ENCODE data around the gene FOXJ3.

FOXJ3 gene

GRCh38 chr1:42183210-42183956 lies 151.7 kb downstream of the FOXJ3 start:
- no peak for DNase-seq

GRCh38 chr1:42181687-42182086 lies 153.3 kb downstream of the FOXJ3 start:
- DNase-seq = no peak

GRCh38 chr1:42179900-42180329 lies 155.1 kb downstream of the FOXJ3 start:
- no peak for DNase-seq

- no peak for DNase-seq
Observed at GRCh38 chr1:42179275-42179674, 155.8 kb downstream of the FOXJ3 start.

GRCh38 chr1:42178249-42178648 lies 156.8 kb downstream of the FOXJ3 start:
- no peak for DNase-seq

- DNase-seq = no peak
Observed at GRCh38 chr1:42177541-42177981, 157.5 kb downstream of the FOXJ3 start.

DNA sequence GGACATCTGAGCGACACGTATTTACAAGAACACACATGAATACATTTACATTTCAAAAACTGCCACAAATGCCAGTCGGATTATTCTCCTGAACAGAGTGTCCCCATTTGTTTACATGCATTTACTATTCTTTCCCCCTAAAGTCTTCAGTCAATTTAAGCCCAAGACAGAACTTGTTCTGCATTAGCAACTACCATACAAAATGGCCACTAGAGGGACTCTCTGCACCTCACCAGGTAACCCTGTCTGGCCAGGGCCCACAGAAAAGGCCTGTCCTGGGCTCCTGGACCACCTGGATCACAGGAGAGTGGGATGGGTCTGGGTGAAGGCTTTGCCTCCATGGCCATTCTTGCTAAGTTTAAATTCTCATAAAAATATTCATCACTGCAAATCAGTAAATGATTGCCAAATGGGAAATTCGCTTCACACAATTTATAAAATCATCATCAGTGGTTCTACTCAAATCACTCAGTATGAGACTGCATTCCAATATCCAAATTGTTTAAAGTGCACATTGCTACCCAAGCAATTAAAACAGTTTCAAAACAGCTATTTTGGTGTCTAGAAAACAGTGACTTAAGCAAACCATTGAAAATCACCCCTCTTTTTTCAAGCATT lies 158.0 kb downstream of the FOXJ3 start:
- no peak for DNase-seq

- no peak for DNase-seq
Observed at GRCh38 chr1:42175314-42176054, 159.6 kb downstream of the FOXJ3 start.

DNA sequence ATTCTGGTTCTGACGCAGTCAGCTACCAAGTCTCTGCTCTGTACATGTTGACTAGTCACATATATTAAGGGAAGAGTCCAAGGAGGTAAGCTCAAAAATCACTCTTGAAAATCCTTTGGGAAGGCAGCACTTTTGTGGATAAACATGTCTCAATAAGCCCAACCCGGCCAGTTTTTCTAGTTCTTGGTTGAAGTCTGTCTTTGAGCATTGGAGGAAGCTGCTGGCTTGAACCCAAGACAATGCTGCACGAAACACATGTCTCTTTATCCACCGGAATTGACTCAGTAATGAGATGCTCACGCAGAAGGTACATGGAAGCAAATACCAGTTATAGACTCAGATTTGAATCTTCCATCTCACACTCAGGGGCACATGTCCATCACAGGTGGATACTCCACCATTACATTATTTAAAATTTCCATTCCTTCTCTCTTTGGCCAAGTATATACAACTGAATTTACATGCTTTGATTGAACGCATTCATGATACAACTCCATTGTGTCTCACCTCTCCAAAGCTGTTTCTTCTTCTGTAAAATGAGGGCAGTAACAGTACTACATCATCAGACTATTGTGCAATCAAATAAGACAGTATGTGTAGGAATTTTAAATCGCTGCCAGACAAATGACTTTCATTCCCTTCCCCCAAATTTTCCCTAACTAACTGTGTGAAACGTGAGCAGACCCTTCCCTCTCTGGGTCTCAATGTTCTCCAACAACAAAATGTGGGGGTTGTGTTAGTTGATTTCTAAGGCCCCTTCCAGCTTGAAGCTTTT lies 160.9 kb downstream of the FOXJ3 start:
- DNase-seq = no peak

DNA sequence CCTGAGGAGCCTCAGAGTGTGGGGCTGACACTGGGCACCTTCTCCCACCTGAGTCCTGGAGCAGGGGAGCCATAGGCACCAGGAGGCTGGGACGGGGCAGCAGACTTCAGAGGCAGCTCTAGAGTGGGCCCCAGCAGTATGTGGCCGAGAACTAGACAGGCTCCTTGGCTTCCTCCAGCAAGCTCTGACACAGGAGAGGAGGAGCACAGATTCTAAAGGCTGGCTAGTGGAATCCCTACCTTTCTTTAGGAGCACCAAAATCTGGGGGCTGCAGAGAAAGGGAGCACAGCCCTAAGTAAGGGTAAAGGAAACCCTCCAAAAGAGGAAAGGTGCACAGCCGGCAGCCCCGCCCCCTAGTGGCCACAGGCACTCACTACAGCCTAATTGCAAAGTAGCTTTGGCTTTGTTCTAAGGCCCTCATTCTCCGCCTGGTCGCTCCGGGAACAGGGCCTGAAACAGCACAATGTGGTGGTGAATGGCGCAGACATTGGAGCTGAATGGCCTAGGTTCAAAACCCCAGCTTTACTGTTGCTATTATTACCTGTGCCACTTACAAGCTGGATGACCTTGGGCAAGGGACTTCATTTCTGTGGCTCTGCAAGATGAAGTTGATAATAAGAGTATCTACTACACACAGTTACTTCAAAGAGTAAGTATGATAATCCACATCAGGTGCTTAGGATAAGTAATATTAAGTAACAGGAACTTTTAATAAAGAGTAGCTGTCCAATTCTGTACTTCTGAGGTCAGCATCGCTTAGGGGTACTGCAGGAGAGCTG lies 161.7 kb downstream of the FOXJ3 start:
- DNase-seq = peak; percentile 67

DNA sequence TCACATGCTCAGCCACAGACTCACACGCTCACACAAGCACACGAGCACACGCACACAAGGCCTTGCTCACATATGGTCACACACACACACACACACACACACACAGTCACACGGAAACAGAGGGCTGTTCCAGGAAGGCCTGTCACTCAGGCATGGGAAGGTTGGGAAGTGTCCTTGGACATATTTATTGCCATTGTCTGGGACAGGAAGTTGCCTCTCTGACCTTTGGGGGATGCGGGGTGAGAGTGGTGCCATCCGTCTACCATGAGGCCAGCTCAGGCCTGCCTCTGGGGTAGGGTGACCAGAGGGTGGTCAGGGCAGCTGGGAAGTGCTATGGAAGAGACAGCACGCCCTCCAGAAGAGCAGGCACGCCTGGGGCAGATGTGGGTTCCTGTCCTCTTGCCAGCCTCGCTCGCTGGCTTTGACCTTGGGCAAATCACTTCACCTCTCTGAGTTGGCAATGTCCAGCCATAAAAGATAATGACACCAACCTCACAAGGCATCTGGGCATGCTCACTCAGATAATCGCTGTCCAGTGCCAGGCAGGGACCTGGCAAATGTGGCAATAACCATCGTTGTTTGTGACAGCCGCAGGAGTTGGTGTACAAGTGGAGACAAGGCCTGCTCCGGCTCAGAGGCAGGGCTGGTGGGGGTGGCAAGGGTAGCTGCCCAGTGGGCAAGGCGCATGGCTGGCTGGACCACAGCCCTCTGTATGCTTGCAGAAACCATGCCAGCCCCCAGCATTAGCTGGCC lies 162.5 kb downstream of the FOXJ3 start:
- no peak for DNase-seq

DNA sequence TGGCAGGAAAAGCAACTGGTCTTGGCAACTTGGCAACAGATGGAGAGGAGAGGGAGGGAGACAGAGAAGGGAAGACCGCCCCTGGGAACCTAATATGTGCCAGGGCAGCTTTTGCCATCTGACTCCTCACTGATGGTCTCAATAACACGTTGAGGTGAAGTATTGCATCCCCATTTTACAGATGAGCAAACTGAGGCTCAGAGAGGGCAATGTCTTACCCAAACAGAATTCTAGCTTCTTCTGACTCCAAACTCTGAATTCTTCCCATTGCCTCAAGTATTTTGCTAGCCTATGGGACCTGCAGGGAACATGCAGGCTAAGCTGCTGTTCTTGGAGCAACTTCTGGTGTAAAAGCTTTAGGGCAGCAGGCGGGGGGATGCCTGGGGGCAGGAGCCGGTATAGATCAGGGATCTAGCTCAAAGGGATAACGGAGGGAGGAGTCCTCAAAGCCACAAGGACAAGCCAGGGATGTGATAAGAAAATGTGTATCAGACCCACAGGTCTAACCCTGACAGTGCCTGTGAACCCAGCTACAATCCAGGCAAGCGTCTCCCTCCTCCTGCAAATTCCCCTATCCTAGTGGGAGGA lies 163.3 kb downstream of the FOXJ3 start:
- no peak for DNase-seq

GRCh38 chr1:42170779-42171621 lies 164.0 kb downstream of the FOXJ3 start:
- no peak for DNase-seq

DNA sequence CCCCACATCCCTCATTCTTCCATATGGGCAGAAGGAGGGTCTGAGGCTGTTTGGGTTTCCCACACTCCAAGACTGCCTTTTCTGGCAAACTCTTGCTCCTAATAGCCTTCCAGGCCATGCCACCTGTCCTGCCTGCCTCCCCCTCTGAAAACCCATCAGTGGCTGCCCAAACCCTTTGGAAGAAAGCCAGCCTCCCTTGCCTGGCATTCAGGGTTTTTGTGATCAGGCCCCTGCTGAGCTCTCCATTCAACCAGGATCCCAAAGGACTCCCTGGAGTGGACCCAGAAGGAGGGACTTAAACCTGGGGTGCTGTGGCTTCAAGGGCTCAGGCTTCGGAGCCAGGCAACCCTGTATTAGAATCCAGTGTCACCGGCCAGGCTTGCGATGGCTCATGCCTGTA lies 166.3 kb downstream of the FOXJ3 start:
- DNase-seq = no peak

GRCh38 chr1:42168391-42168670 lies 166.7 kb downstream of the FOXJ3 start:
- DNase-seq = no peak

- DNase-seq = no peak
Observed at GRCh38 chr1:42167611-42168390, 167.2 kb downstream of the FOXJ3 start.

DNA sequence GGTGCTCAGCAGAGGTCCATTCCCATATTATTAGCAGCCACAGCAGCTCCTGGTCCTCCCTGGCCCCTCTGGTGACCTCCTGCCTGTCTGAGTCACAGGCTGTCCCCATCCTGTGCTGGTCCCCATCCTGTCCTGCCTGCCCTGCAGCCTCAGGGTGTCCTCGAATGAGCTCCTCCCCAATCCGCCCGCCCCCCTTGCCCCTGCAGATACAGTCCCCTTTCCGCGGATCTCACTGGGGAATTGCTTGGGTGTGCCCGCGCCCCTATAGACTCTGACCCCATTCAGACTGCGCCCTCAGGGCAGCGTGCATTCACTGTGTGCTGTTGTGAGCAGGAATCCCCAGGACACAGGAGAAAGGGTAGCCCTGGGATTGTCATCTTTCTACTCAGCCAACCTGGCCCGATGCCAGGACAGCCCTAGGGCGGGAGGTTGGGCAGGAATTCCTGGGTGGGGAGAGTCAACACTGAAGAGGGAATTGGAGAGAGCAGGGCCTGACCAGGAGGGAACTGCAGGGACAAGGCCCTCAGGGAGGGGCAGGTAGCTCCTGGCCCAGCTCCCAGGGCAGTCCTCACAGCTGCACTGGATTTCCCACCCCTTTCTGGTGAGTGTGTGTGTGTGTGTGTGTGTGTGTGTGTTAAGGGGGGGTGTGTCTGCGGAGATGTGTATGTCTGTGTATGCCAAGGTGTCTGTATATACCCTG lies 169.4 kb downstream of the FOXJ3 start:
- DNase-seq = no peak

DNA sequence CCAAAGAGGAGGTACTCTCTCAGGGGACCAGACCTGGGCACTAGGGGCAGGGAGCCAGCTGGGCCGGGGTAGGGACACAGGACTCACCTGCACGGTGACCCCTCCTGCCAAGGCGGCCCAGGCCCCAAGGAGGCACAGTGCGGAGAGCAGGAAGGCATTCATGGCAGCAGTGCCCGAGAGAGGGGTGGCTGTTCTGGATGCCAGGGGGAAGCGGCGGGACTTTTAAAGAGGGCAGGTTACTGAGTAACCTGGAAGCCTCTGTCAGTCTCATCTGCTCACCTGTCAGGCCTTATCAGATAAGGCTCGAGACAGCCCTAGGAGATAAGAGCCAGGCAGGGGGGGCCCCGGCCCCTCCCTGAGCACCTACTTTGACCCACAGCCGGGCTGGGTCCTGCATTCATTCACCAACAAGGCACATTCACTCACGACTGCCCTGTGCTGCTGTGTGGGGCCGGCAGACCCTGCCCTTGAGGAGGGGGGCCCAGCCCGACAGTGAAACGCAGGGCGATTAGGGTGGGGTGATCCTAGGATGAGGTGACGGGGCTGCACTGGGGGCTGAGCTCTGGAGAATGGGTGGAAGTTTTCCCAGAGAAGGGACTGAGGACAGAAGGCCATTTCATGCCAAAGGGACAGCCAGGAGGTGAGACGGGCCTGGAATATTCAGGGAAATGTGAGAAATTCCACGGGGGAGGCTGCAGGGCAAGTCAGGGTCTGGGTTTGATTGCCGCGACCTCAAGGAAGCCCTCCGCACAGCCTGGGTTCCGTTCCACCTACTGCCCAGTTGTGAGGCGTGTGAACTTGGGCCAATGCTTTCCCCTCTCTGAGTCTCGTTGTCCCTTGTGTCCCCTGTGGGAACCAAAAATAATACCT lies 170.2 kb downstream of the FOXJ3 start, which contains the start of gene GUCA2A:
Gene GUCA2A (minus strand): TSS at position 195 of the 870 bp plus-strand sequence. CDS start 33 bp downstream, at position 162.
- DNase-seq = no peak
